HG03457 (cell line): Measurements from ENCODE around the gene ARSD.
"Not testable (repeated sequence)": the region's sequence is repeated elsewhere in the genome, so short reads cannot be mapped to it uniquely, and the experiment has no call there.

Experiments
- ATAC-seq: cut with Tn5 transposase; IDR thresholded peaks from one replicate; pipeline ENCODE4 v1.9.1; 2021; ENCODE audit warnings: moderate number of reproducible peaks; ENCODE audit not compliant: unreplicated experiment

ARSD gene

GRCh38 chrX:2897690-2898623, 31.2 kb downstream of the ARSD start:
- not testable (repeated sequence) for ATAC-seq

- no peak for ATAC-seq
Observed at GRCh38 chrX:2897311-2897689, 31.8 kb downstream of the ARSD start.

- ATAC-seq = no peak
Observed at GRCh38 chrX:2894885-2895292, 34.2 kb downstream of the ARSD start.

GRCh38 chrX:2892816-2893215, 36.3 kb downstream of the ARSD start:
- no peak for ATAC-seq

- not testable (repeated sequence) for ATAC-seq
Observed at GRCh38 chrX:2890536-2891460, 38.3 kb downstream of the ARSD start.

GRCh38 chrX:2889706-2890490, 39.2 kb downstream of the ARSD start:
- not testable (repeated sequence) for ATAC-seq

- no peak for ATAC-seq
Observed at GRCh38 chrX:2889045-2889605, 40.0 kb downstream of the ARSD start.

GRCh38 chrX:2888309-2888708, 40.8 kb downstream of the ARSD start:
- no peak for ATAC-seq

- no peak for ATAC-seq
Observed at GRCh38 chrX:2883770-2884169, 45.4 kb downstream of the ARSD start.

GRCh38 chrX:2879670-2880069, 49.5 kb downstream of the ARSD start:
- ATAC-seq = no peak

- ATAC-seq = no peak
Observed at GRCh38 chrX:2878563-2878962, 50.6 kb downstream of the ARSD start.

- ATAC-seq = no peak
Observed at GRCh38 chrX:2875798-2876399, 53.2 kb downstream of the ARSD start.

- no peak for ATAC-seq
Observed at GRCh38 chrX:2875136-2875481, 54.0 kb downstream of the ARSD start.

GRCh38 chrX:2874222-2875135, 54.7 kb downstream of the ARSD start:
- ATAC-seq = no peak

- ATAC-seq = no peak
Observed at GRCh38 chrX:2872671-2873277, 56.4 kb downstream of the ARSD start.

GRCh38 chrX:2871831-2872230, 57.3 kb downstream of the ARSD start:
- no peak for ATAC-seq

GRCh38 chrX:2870650-2871049, 58.5 kb downstream of the ARSD start:
- ATAC-seq = no peak

GRCh38 chrX:2867206-2867605, 61.9 kb downstream of the ARSD start:
- ATAC-seq = no peak

GRCh38 chrX:2863646-2864045, 65.5 kb downstream of the ARSD start:
- ATAC-seq = no peak
